Activated CD8-positive, alpha-beta memory T cell treated with anti-CD3 and anti-CD28 coated beads for 1 hour (primary cell): Measurements from ENCODE around the gene GANC.

ENCODE experiments used
- DNase-seq, 2 donors: peaks; one replicate each; pipeline ENCODE4 v3.0.0-alpha.2; 2020; ENCODE audit warnings: low read depth in 1 of 2; ENCODE audit errors: extremely low read depth in 1 of 2

GANC gene

DNA sequence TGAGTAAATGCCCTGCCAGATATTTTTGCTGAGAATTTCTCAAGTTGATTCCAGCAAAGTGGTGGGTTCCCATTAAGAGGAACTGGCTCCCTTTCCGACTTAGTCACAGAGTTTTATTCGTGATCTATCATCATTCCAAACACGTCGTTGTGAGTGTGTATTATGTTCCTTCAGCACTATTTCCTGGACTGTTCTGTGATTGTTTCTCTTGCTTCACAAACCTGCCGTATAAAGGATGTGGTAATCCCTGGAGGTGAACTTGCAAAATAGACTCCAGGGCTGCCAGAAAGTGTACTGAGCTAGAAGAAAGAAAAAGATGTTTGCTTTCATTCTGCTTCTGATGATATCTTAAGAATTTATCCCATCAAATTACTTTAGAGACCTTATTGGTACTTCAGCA is 71.8 kb downstream of the GANC start:
- DNase-seq, result no peak

DNA sequence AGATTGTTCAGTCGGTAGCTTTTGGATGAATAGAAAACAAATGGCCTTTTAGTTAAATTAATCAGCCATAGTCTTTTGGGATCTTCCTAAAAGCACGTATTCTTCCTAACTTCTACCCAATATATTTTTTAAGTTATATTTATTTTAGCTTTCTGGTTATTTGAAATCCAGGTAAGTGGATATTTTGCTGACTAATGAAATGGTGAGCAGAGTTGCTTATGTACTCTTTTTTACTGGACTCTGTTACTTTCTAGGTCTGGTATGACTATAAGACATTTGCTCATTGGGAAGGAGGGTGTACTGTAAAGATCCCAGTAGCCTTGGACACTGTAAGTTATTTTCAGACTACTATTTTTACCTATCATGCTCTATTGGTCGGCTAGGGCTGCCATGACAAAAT is 72.5 kb downstream of the GANC start:
- DNase-seq, result no peak

- no peak for DNase-seq
Observed at GRCh38 chr15:42348083-42348482, 75.1 kb downstream of the GANC start.

DNA sequence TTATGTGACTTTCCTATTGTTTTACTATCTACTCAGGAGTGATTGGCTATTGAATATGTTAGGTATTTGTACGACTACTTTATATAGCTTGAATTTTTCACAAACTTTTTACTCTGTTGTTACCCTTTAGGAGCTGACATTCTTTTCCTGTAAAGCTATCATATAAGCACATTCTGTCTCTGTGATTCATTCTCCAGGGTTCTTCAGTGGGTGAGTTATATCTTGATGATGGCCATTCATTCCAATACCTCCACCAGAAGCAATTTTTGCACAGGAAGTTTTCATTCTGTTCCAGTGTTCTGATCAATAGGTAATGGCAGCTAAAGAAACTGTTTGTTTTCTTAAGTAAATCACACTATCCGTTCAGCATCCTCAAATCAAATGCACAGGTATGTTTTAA is 76.2 kb downstream of the GANC start:
- no peak for DNase-seq

- DNase-seq, result no peak
Observed at GRCh38 chr15:42352401-42352800, 79.4 kb downstream of the GANC start.

- no peak for DNase-seq
Observed at GRCh38 chr15:42353061-42353460, 80.1 kb downstream of the GANC start.

- DNase-seq, result no peak
Observed at GRCh38 chr15:42354824-42355223, 81.8 kb downstream of the GANC start.

GRCh38 chr15:42355291-42355690 is 82.3 kb downstream of the GANC start:
- DNase-seq, result no peak

DNA sequence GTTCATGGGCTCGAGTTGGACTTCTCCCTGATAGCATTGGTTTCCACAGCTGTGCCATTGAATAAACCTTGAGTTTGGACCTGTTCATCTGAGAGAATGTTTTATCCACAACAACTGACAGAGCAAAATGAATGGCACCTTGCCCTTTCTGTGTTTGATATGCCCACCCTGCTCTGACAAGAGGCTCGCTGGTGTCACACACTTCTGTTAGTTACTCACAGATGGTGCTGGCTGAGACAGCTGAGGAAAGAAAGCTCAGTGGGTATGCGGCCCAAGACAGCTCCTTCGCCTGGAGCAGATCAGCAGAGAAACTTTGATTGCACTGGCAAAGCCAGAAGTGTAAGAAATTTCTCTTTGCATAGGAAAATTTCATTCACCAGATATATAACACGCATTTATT is 83.8 kb downstream of the GANC start:
- no peak for DNase-seq

GRCh38 chr15:42358141-42358540 is 85.1 kb downstream of the GANC start:
- DNase-seq, result no peak

DNA sequence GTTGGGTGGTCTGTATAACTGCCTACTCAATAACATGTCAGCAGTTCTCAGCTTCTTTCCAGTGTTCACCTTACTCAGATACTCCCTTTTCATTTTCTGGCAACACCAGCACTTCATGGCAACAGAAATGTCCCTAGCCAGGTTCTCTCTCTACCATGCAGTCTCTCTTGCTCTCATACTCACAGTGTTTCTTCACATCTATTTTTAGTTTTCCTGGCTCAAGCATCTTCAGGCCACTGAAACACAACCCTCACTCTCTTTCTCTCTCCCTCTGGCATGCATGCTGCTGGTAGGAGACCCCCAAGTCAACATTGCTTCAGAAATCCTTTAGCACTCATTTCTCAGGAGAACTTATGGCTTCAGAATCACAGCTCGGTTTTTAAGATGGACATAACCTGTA is 86.2 kb downstream of the GANC start, which contains the start of gene CAPN3:
Gene CAPN3 (plus strand): TSS at position 253 of the 400 bp plus-strand sequence. CDS start 305 bp downstream, outside the sequence.
- DNase-seq, result no peak

DNA sequence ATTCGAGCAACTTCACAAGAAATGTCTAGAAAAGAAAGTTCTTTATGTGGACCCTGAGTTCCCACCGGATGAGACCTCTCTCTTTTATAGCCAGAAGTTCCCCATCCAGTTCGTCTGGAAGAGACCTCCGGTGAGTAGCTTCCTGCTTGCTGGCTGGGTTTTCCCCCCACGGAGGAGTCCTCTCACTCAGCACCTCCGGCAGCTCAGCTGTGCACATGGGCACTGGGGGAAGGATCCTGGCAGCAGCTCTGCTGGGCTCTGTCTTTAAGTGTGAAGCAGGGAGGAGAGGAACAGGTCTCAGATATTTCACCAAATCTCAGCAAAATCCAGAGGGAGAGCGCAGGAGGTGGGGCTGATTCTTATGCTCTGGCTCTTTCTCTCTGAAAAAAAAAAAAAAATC is 87.0 kb downstream of the GANC start:
- no peak for DNase-seq

- no peak for DNase-seq
Observed at GRCh38 chr15:42360535-42361112, 87.6 kb downstream of the GANC start.

GRCh38 chr15:42363487-42363886 is 90.5 kb downstream of the GANC start:
- DNase-seq, result no peak

GRCh38 chr15:42363942-42364341 is 90.9 kb downstream of the GANC start:
- no peak for DNase-seq

GRCh38 chr15:42364529-42364928 is 91.5 kb downstream of the GANC start:
- no peak for DNase-seq

- DNase-seq, result no peak
Observed at GRCh38 chr15:42365921-42366550, 93.0 kb downstream of the GANC start.

DNA sequence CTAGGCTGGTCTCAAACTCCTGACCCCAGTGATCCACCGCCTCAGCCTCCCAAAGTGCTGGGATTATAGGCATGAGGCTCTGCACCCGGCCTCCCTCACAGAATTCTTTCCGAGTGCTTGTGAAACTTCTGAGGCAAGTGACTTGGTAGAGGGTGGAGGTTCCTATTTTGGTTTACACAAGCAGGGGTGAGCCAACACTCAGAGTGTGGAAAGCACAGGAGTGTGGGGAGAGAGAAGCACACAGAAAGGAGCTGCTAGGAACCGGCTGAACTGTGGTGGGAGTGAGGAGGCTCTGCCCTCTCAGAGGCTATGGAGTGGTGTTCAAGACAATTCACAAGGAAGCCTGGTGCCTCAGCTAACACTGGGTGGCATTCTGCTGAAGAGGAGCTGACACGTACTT is 94.0 kb downstream of the GANC start:
- DNase-seq, result no peak

- DNase-seq, result no peak
Observed at GRCh38 chr15:42368096-42368495, 95.1 kb downstream of the GANC start.

GRCh38 chr15:42371096-42371495 is 98.1 kb downstream of the GANC start:
- DNase-seq, result no peak

GRCh38 chr15:42373274-42373673 is 100.3 kb downstream of the GANC start:
- no peak for DNase-seq

- no peak for DNase-seq
Observed at GRCh38 chr15:42373936-42374335, 100.9 kb downstream of the GANC start.

GRCh38 chr15:42374810-42375209 is 101.8 kb downstream of the GANC start:
- DNase-seq, result no peak
